A549 (cell line): ENCODE data around the gene TET2. TPM values are rescaled to one million over a fixed set of nuclear protein-coding genes. Genes with fewer than 3 reads are reported as not detected.

Experiments
- ATAC-seq, 2 experiments: fragments of 200-7000 bp in 1 of 2; fragments of >200 bp in 1 of 2; cut with Nextera tagmentation in 1 of 2; cut with Tn5 transposase in 1 of 2; 3 replicates each; pipeline versions ENCODE4 v1.8.0 to v1.9.1; 2018 to 2020; ENCODE audit warnings: mild to moderate bottlenecking in 1 of 2, moderate library complexity in 1 of 2
- CTCF ChIA-PET: fragments of 300-600 bp; sonication (Branson Sonifier 250); formaldehyde crosslinking; extraction: SDS; loops from one replicate; lab custom pipeline; 2021; ENCODE audit warnings: antibody characterized with exemption, inconsistent platforms; lab: Yijun Ruan, JAX
- POLR2A ChIA-PET: fragments of 350-600 bp; formaldehyde crosslinking; extraction: SDS; loops from one replicate; lab custom pipeline; 2021; ENCODE audit warnings: antibody characterized with exemption, inconsistent platforms; lab: Yijun Ruan, JAX
- DNase-seq, 2 experiments: peaks; one replicate each; pipeline versions ENCODE4 v3.0.0 to v3.0.0-alpha.2; 2011 to 2016; ENCODE audit warnings: low read depth in 1 of 2, low spot score in 1 of 2
- FAIRE-seq: peaks from 2 replicates; lab custom pipeline; 2011; peaks lifted over from hg19 to GRCh38; lab: Jason Lieb, UNC
- H3K27ac ChIP-seq, 2 experiments: fragments of >200 bp; sonication (Bioruptor Twin); formaldehyde crosslinking; 3 replicates each; pipeline ENCODE4 v1.5.1; 2016 to 2017
- H3K4me1 ChIP-seq: fragments of >200 bp; sonication (Bioruptor Twin); formaldehyde crosslinking; 3 replicates; pipeline ENCODE4 v1.6.1; 2016
- H3K4me2 ChIP-seq: fragments of >200 bp; sonication (Bioruptor Twin); formaldehyde crosslinking; 3 replicates; pipeline ENCODE4 v1.6.1; 2016
- H3K4me3 ChIP-seq: fragments of >200 bp; sonication (Bioruptor Twin); formaldehyde crosslinking; 3 replicates; pipeline ENCODE4 v1.5.1; 2016
- H3K9me3 ChIP-seq: fragments of >200 bp; sonication (Bioruptor Twin); formaldehyde crosslinking; 3 replicates; pipeline ENCODE4 v1.6.1; 2016
- BCL3 ChIP-seq: fragments of >200 bp; sonication (Bioruptor Twin); formaldehyde crosslinking; IDR thresholded peaks from 3 replicates; pipeline ENCODE4 v1.6.1; 2016
- CHD2 ChIP-seq: fragments of 150-350 bp; IDR thresholded peaks from 2 replicates; pipeline ENCODE4 v1.6.1; 2014; ENCODE audit warnings: low read length; ENCODE audit not compliant: partially characterized antibody
- CTCF ChIP-seq: fragments of >200 bp; sonication (Bioruptor Twin); formaldehyde crosslinking; IDR thresholded peaks from 3 replicates; pipeline ENCODE4 v1.5.1; 2016
- E2F6 ChIP-seq: IDR thresholded peaks from 2 replicates; pipeline ENCODE4 v1.6.1; 2012; ENCODE audit warnings: low read depth, borderline replicate concordance
- ESRRA ChIP-seq: fragments of 150-350 bp; IDR thresholded peaks from 2 replicates; pipeline ENCODE4 v1.6.1; 2014; ENCODE audit warnings: mild to moderate bottlenecking, low read length, borderline replicate concordance
- FOSL2 ChIP-seq, 2 experiments: fragments of 450-650 bp in 1 of 2; fragments of >200 bp in 1 of 2; sonication (Bioruptor Twin) in 1 of 2; formaldehyde crosslinking; IDR thresholded peaks; 2 replicates each; pipeline versions ENCODE4 v1.5.0 to v1.6.1; 2016 to 2020; ENCODE audit warnings: mild to moderate bottlenecking in 1 of 2, moderate library complexity in 1 of 2
- GATA3 ChIP-seq: IDR thresholded peaks from 2 replicates; pipeline ENCODE4 v1.6.1; 2012; ENCODE audit warnings: borderline replicate concordance
- HEYL ChIP-seq: fragments of 250-450 bp; sonication (Bioruptor Pico); IDR thresholded peaks from 2 replicates; pipeline ENCODE4 v1.8.0; 2021; ENCODE audit warnings: mild to moderate bottlenecking, moderate library complexity
- HOXA7 ChIP-seq: fragments of 250-450 bp; sonication (Bioruptor Pico); IDR thresholded peaks from 2 replicates; pipeline ENCODE4 v1.5.0; 2020; ENCODE audit warnings: mild to moderate bottlenecking, moderate library complexity
- JUNB ChIP-seq: fragments of >200 bp; sonication (Bioruptor Twin); formaldehyde crosslinking; IDR thresholded peaks from 2 replicates; pipeline ENCODE4 v1.6.1; 2016
- MAX ChIP-seq: IDR thresholded peaks from 2 replicates; pipeline ENCODE4 v1.6.1; 2012
- MYC ChIP-seq: IDR thresholded peaks from 2 replicates; pipeline ENCODE4 v1.6.1; 2012; ENCODE audit warnings: mild to moderate bottlenecking, inconsistent platforms, low read length, improper control_type of control experiment, borderline replicate concordance
- NFE2L2 ChIP-seq: fragments of 150-350 bp; conservative IDR thresholded peaks from 2 replicates; pipeline ENCODE4 v1.6.1; 2014; ENCODE audit warnings: low read length
- NPAS2 ChIP-seq: fragments of 250-450 bp; sonication (Bioruptor Pico); IDR thresholded peaks from 2 replicates; pipeline ENCODE4 v1.8.0; 2022; ENCODE audit warnings: mild to moderate bottlenecking, moderate library complexity, borderline replicate concordance
- PBX3 ChIP-seq: IDR thresholded peaks from 2 replicates; pipeline ENCODE4 v1.6.1; 2012
- PHF8 ChIP-seq: fragments of 200-600 bp; sonication (generic); IDR thresholded peaks from 2 replicates; pipeline ENCODE4 v1.6.1; 2016; ENCODE audit warnings: low read depth, mild to moderate bottlenecking, antibody characterized with exemption, moderate library complexity, borderline replicate concordance
- POLR2A ChIP-seq: IDR thresholded peaks from 2 replicates; pipeline ENCODE4 v1.6.1; 2012; ENCODE audit warnings: mild to moderate bottlenecking, low read length
- POLR2AphosphoS2 ChIP-seq: conservative IDR thresholded peaks from 2 replicates; pipeline ENCODE4 v1.6.1; 2012; ENCODE audit warnings: low read length, improper control_type of control experiment, inconsistent platforms
- RAD21 ChIP-seq, 2 experiments: fragments of >200 bp in 1 of 2; sonication (Bioruptor Twin) in 1 of 2; formaldehyde crosslinking in 1 of 2; IDR thresholded peaks in 1 of 2; conservative IDR thresholded peaks in 1 of 2; 2 replicates in 1 of 2; 3 replicates in 1 of 2; pipeline ENCODE4 v1.6.1; 2012 to 2018; ENCODE audit warnings: inconsistent platforms in 1 of 2
- RCOR1 ChIP-seq: fragments of 150-350 bp; IDR thresholded peaks from 2 replicates; pipeline ENCODE4 v1.6.1; 2014; ENCODE audit warnings: antibody characterized with exemption, low read length, low read depth
- REST ChIP-seq: fragments of 200-600 bp; sonication (generic); IDR thresholded peaks from 2 replicates; pipeline ENCODE4 v1.6.1; 2016; ENCODE audit warnings: antibody characterized with exemption, mild to moderate bottlenecking, moderate library complexity
- RFX5 ChIP-seq: fragments of 450-650 bp; IDR thresholded peaks from 2 replicates; pipeline ENCODE4 v1.7.1; 2014; ENCODE audit warnings: antibody characterized with exemption, mild to moderate bottlenecking, moderate library complexity
- USF2 ChIP-seq: fragments of 450-650 bp; IDR thresholded peaks from 2 replicates; pipeline ENCODE4 v1.6.1; 2014; ENCODE audit warnings: antibody characterized with exemption
- WGBS: methylation state at CpG from one replicate; pipeline ENCODE4 v1.1.6; 2017; ENCODE audit errors: missing lambda C conversion rate; 5-methylcytosine and 5-hydroxymethylcytosine counted together
- polyA plus RNA-seq, 4 experiments: library from polyadenylated mRNA; depleted of rRNA in 3 of 4; stranded (reverse); fragments of >200 nt; fragmentation: RNase III in 1 of 4; extraction: RNeasy Plus Mini Kit Qiagen cat#74134 plus additional on column Dnase treatment in 1 of 4; gene quantifications; 2 replicates in 3 of 4; 3 replicates in 1 of 4; pipeline ENCODE4 v1.2.3, GENCODE V29; 2011 to 2017

TET2 gene
- polyA plus RNA-seq, 2 of the 4 experiments (the other 2 are of a cell fraction): 2.2 to 6.6 TPM

- Histone ChIP-seq H3K9me3 (no peaks in the 10 kb centered on the region), H3K27ac (no peak overlapping the region), H3K4me1 (peaks cover 8% of the 10 kb centered on the region; the same call in 2 of the 3 replicates), H3K4me2 (no peak overlapping the region), H3K4me3 (no peak overlapping the region)
- POLR2A ChIA-PET: no interaction called here
- 67% methylated on average over 3 of the region's 3 CpGs for WGBS
- FAIRE-seq (no peak), ATAC-seq (no peak), DNase-seq (no peak)
- TF ChIP-seq E2F6 (no peak), ESRRA (no peak), POLR2AphosphoS2 (no peak), REST (no peak), FOSL2 (IDR thresholded peaks at IDR 0.05) (no peak), FOSL2 (CRISPR knock-in tag; IDR thresholded peaks at IDR 0.05) (no peak), PHF8 (no peak), POLR2A (no peak)
- CTCF ChIA-PET: interaction anchor here (0.6 kb wide), 1 partner anchor 17 kb away, joined by 3 read pairs; no protein-coding TSS in a partner anchor
Measured at GRCh38 chr4:105206214-105206613, 59.5 kb downstream of the TET2 start.

- H3K27ac ChIP-seq: no peak overlapping the region
- no peak overlapping the region for H3K4me2 ChIP-seq
- H3K4me3 ChIP-seq: no peak overlapping the region
- peaks cover 6% of the 10 kb centered on the region; the same call in 2 of the 3 replicates for H3K4me1 ChIP-seq
- CTCF ChIA-PET: no interaction called here
- no peak for DNase-seq
- ATAC-seq: no peak
- WGBS: 91% methylated on average over 2 of the region's 2 CpGs
- no peak for TF ChIP-seq USF2
- TF ChIP-seq NPAS2 (CRISPR knock-in tag): no peak
- TF ChIP-seq MAX: no peak
- no peak for TF ChIP-seq HEYL (CRISPR knock-in tag)
- TF ChIP-seq GATA3: no peak
- no peak for TF ChIP-seq CHD2
- TF ChIP-seq RFX5: no peak
- TF ChIP-seq NFE2L2: no peak
- no peak for TF ChIP-seq CTCF
- TF ChIP-seq PBX3: no peak
- TF ChIP-seq RAD21 (conservative IDR thresholded peaks at IDR 0.05 in 1 of 2, IDR thresholded peaks at IDR 0.05 in 1 of 2): no peak
- TF ChIP-seq ESRRA: no peak
- no peak for TF ChIP-seq RCOR1
- no peak for TF ChIP-seq MYC
- no peak for TF ChIP-seq HOXA7 (CRISPR knock-in tag)
- no peak for TF ChIP-seq BCL3
- TF ChIP-seq POLR2A: no peak
- no peak for TF ChIP-seq JUNB
- TF ChIP-seq, all 56 proteins: peak for 0
- POLR2A ChIA-PET: no interaction called here
- H3K9me3 ChIP-seq: no peaks in the 10 kb centered on the region
- FAIRE-seq: no peak
Measured at GRCh38 chr4:105207386-105207785, 60.7 kb downstream of the TET2 start.
